ENCODE measurements around the gene DENND4A. TPM values are rescaled to one million over a fixed set of nuclear protein-coding genes. Genes with fewer than 3 reads are reported as not detected.

Gene DENND4A
- total and polyA plus RNA-seq, 2 of the 4 experiments (the other 2 are of a cell fraction) = 4.1 to 17.7 TPM

DNA sequence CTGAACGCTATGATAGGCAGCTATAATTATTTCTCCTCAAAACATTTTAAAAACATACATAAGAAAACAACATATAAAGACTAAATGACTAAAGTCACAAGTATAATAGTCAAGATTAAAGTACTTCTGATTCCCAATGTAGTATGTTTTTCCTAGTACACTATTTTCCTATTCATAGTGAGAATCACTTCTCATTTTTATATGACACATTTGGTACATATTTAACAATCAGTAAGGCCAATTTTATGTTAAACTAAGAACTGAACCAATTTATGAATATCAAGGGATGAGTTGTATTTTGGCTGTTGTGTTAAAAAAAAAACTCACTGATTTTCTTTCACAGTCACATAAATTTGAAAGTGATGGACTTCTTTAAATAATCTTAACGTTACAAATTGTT is 79.7 kb downstream of the DENND4A start:
- Histone ChIP-seq H4K20me1 (ENCODE audit: insufficient read depth, low read length) (no peaks in the 10 kb centered on the region), H3K4ac (ENCODE audit: low read depth, low read length) (no peak overlapping the region), H4K5ac (ENCODE audit: low read depth, low read length) (no peak overlapping the region), H3K14ac (replicated peaks; ENCODE audit: low read depth, low read length) (no peak overlapping the region), H3K4me3 (ENCODE audit: insufficient read depth, low read depth, low read length) (no peak overlapping the region), H3K9ac (ENCODE audit: low read depth, low read length) (no peak overlapping the region), H3K4me2 (ENCODE audit: low read depth, low read length) (no peak overlapping the region), H3K79me1 (ENCODE audit: low read depth in 1 of 2, low read length in 2 of 2) (no peaks in the 10 kb centered on the region), H3K27ac (ENCODE audit: insufficient read depth, low read length) (no peak overlapping the region), H2BK5ac (ENCODE audit: low read depth, low read length, poor library complexity, severe bottlenecking) (no peak overlapping the region), H3K23ac (ENCODE audit: low read depth, low read length) (no peak overlapping the region), H3K4me1 (ENCODE audit: control insufficient read depth, insufficient read depth, low read length) (no peaks in the 10 kb centered on the region), H2AK5ac (ENCODE audit: low read depth, low read length) (no peak overlapping the region), H4K8ac (ENCODE audit: low read depth in 2 of 2, low read length in 2 of 2) (no peak overlapping the region), H3K18ac (ENCODE audit: low read depth, low read length) (no peak overlapping the region), H2BK15ac (ENCODE audit: low read depth, low read length) (no peak overlapping the region), H2AFZ (replicated peaks; ENCODE audit: low read length, poor library complexity) (no peak overlapping the region), H3K36me3 (ENCODE audit: control insufficient read depth, insufficient read depth, low read length) (peaks cover 8% of the 10 kb centered on the region), H3K9me3 (ENCODE audit: control insufficient read depth, insufficient read depth, low read length) (no peaks in the 10 kb centered on the region), H4K91ac (ENCODE audit: insufficient read depth, low read depth, low read length) (no peak overlapping the region), H2BK120ac (ENCODE audit: low read depth, low read length) (no peak overlapping the region), H3K9me1 (ENCODE audit: insufficient read depth, low read length) (0 out of 2 replicates have a peak, but pooled peaks cover 4% of the 10 kb centered on the region), H3K56ac (ENCODE audit: extremely low read depth, insufficient read depth, low read length) (no peak overlapping the region), H2BK20ac (ENCODE audit: low read depth, low read length) (no peak overlapping the region), H2AK9ac (replicated peaks; ENCODE audit: low read depth, low read length, poor library complexity) (no peak overlapping the region), H3K27me3 (ENCODE audit: control insufficient read depth, insufficient read depth, low read length) (no peaks in the 10 kb centered on the region)
- ATAC-seq (ENCODE audit: low read depth) (no peak), DNase-seq (no peak)
- ChIA-PET CTCF (interaction anchor here (0.6 to 0.7 kb wide), 3 partner anchors 35 to 781 kb away, joined by 3 to 4 read pairs (median 4); no protein-coding TSS in a partner anchor), POLR2A (ENCODE audit: unreplicated experiment) (no interaction called here)
- no CpG with 5 or more reads among the region's 2 CpGs for WGBS, 2 experiments (ENCODE audit: extremely low coverage in 2 of 2, insufficient read length in 1 of 2)
- dilution Hi-C loops (cut with HindIII; ENCODE audit: low sequenced_read_pairs, unreplicated experiment) = no loop called here
- in situ Hi-C loops (cut with MboI; ENCODE audit: low sequenced_read_pairs) = no loop called here
- TF ChIP-seq POLR2A (IDR thresholded peaks at IDR 0.05; ENCODE audit: low read depth, low read length) (no peak), MAFK (IDR thresholded peaks at IDR 0.05; ENCODE audit: low read depth, low read length) (no peak), MAZ (IDR thresholded peaks at IDR 0.05; ENCODE audit: borderline replicate concordance, low read depth, low read length) (no peak), RFX5 (IDR thresholded peaks at IDR 0.05; ENCODE audit: low read depth, low read length) (no peak), FOS (IDR thresholded peaks at IDR 0.05; ENCODE audit: low read depth, low read length) (no peak), BHLHE40 (IDR thresholded peaks at IDR 0.05; ENCODE audit: low read depth, low read length) (no peak), RCOR1 (IDR thresholded peaks at IDR 0.05; ENCODE audit: insufficient replicate concordance, low read length) (no peak), SMC3 (IDR thresholded peaks at IDR 0.05; ENCODE audit: low read depth, low read length) (no peak), CHD1 (IDR thresholded peaks at IDR 0.05; ENCODE audit: low read depth, low read length) (no peak), MXI1 (IDR thresholded peaks at IDR 0.05; ENCODE audit: borderline replicate concordance, low read depth, low read length) (no peak), CEBPB (IDR thresholded peaks at IDR 0.05; ENCODE audit: low read depth, low read length) (no peak), RAD21 (IDR thresholded peaks at IDR 0.05; ENCODE audit: low read length) (no peak)
- TF ChIP-seq, protein P1, sequence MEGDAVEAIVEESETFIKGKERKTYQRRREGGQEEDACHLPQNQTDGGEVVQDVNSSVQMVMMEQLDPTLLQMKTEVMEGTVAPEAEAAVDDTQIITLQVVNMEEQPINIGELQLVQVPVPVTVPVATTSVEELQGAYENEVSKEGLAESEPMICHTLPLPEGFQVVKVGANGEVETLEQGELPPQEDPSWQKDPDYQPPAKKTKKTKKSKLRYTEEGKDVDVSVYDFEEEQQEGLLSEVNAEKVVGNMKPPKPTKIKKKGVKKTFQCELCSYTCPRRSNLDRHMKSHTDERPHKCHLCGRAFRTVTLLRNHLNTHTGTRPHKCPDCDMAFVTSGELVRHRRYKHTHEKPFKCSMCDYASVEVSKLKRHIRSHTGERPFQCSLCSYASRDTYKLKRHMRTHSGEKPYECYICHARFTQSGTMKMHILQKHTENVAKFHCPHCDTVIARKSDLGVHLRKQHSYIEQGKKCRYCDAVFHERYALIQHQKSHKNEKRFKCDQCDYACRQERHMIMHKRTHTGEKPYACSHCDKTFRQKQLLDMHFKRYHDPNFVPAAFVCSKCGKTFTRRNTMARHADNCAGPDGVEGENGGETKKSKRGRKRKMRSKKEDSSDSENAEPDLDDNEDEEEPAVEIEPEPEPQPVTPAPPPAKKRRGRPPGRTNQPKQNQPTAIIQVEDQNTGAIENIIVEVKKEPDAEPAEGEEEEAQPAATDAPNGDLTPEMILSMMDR (conservative IDR thresholded peaks at IDR 0.05; ENCODE audit: low read depth, low read length) = no peak
- TF ChIP-seq, protein P2, sequence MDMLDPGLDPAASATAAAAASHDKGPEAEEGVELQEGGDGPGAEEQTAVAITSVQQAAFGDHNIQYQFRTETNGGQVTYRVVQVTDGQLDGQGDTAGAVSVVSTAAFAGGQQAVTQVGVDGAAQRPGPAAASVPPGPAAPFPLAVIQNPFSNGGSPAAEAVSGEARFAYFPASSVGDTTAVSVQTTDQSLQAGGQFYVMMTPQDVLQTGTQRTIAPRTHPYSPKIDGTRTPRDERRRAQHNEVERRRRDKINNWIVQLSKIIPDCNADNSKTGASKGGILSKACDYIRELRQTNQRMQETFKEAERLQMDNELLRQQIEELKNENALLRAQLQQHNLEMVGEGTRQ (IDR thresholded peaks at IDR 0.05; ENCODE audit: low read depth, low read length) = no peak
- TF ChIP-seq, protein P3, sequence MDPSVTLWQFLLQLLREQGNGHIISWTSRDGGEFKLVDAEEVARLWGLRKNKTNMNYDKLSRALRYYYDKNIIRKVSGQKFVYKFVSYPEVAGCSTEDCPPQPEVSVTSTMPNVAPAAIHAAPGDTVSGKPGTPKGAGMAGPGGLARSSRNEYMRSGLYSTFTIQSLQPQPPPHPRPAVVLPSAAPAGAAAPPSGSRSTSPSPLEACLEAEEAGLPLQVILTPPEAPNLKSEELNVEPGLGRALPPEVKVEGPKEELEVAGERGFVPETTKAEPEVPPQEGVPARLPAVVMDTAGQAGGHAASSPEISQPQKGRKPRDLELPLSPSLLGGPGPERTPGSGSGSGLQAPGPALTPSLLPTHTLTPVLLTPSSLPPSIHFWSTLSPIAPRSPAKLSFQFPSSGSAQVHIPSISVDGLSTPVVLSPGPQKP (IDR thresholded peaks at IDR 0.05; ENCODE audit: borderline replicate concordance, low read depth, low read length) = no peak
- no TSS peak for BruUV-seq (replicated peaks)
- intact Hi-C loops (cut with micrococcal nuclease) = no loop called here
